SKM-1 treated with dmso at 0.1 percent for 144 hours (cell line): ENCODE measurements around the gene HCN2.
"Not testable (repeated sequence)": the region's sequence is repeated elsewhere in the genome, so short reads cannot be mapped to it uniquely, and the experiment has no call there.

Experiments
- DNase-seq: peaks from one replicate; lab custom pipeline; 2025; ENCODE audit not compliant: unreplicated experiment; lab: John Stamatoyannopoulos, UW

Gene HCN2

GRCh38 chr19:584240-585001, 5.3 kb upstream of the HCN2 start:
- DNase-seq: no peak

- not testable (repeated sequence) for DNase-seq
Measured at GRCh38 chr19:585146-585545, 4.5 kb upstream of the HCN2 start.

DNA sequence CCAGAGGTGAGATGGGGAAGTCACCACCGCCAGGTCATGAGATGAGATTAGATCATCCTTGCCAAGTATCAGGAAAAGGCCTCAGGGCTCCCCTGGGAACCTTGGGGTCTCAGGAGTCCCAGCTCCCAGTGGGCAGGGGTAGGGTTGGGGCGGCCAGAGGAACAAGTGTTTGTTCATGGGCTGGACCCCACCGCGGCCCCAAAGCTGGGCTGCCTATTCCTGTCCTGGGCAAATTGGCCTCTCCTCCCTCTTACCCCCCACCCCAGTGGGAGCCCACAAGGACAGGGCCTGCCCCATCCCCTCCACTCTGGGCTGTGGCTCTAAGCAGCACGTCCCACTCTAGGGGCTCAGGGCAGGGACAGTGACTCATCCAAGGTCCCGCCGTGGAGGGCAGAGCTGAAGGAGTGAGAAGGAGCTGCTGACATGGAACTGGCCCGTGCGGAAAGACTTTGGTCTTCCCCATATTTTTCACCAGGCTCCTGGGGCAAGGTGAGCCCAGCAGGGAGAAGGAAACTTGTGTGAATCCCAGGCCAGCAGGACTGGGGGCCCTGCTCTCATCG, 4.0 kb upstream of the HCN2 start:
- no peak for DNase-seq

- DNase-seq: peak; percentile 56
Measured at GRCh38 chr19:588093-588740, 1.5 kb upstream of the HCN2 start.

GRCh38 chr19:588741-589692, 664 bp upstream of the HCN2 start:
- DNase-seq: no peak

GRCh38 chr19:590396-590745, 690 bp downstream of the HCN2 start:
- DNase-seq: no peak

DNA sequence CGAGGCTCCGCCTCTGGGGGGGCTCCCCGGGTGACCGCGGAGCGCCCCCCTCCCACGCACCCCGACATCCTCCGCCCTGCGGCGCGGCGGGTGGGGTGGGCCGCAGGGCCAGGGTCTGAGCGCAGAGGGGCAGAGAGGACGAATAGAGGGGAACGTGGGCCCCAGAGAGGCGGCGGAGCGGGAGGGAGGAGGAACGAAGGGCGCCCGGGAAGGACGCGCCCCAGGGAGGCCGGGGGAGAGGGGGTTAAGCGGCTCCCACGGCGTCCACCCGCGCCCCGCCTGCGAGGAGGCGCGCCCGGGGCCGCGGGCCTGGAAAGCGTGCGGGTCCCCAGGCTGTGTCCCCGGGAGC, 1.0 kb downstream of the HCN2 start:
- no peak for DNase-seq

DNA sequence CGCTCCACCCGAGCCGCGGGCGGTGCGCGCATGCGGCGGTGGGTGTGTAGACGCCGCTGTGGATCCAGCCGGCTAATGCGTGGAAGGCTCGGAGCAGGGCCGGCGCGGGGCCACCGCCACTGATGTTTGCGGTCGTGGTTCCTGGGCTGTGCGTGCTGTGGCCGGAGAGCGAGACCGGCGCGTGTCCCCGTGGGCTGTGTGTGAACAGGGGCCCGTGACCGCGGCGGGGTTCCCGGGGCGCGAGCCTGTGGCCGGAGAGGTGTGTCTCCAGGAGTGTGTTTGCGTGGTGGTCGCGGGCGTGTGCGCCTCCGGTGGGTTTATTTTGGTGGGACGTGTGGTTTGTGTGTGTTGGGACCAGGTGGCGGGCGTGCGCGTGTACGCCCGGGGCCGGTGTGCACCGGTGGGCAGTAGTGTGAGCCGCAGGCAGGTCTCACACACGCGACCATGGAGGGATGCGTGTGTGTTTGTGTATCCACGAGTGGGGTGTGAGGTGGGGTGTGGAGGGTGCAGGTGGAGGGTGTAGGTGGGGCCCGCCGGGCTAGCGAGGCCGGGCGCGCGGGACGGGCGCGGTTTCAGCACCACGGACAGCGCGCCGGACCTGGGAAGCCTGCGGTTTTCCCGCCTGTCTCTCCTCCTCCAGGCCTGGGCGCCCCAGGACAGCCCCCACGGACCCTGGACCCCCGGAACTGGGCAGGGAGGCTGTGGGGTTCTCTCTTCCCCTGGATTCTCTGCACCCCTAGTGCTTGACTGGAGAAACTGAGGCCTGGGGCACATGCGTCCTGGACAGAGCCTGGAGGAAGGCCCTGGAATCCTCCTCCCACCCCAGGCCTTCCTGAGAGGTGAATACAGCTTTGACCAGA, 1.6 kb downstream of the HCN2 start:
- no peak for DNase-seq

DNA sequence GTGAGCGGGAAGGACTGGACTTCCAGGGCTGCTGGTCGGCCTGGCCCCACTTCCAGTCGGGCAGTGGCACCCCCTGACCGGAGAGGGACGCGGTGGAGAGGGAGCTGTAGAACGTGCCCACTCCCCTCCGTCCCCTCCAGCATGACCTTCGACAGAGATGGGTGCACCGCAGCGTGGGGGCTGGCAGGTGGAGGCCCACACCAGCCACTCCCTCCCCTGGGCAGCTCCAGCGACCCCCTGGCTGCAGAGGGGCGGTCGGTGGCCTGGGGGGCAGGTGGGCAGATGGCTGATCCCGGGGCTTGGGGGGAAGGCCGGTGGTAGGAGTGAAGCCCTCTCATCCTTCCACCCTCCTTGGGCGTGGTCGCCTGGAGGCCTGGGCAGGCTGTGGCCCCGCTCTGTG, 2.4 kb downstream of the HCN2 start:
- DNase-seq: no peak

DNA sequence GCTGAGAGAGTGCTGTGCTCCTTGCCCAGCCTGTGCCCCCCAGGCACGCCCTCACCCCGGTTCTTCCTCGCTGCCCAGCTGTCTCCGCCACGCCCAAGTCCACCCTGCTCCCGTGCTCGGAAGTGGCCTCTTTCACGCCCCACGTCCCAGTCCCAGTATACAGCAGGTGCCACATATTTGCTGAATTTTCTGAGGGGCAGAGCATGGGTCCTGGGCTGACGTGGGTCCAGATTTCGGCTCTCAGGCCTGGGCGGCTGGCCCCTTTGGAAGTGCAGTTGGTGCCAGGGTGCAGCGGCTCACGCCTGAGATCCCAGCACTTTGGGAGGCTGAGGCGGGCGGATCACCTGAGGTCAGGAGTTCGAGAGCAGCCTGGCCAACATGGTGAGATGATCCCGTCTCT, 3.4 kb downstream of the HCN2 start:
- no peak for DNase-seq

DNA sequence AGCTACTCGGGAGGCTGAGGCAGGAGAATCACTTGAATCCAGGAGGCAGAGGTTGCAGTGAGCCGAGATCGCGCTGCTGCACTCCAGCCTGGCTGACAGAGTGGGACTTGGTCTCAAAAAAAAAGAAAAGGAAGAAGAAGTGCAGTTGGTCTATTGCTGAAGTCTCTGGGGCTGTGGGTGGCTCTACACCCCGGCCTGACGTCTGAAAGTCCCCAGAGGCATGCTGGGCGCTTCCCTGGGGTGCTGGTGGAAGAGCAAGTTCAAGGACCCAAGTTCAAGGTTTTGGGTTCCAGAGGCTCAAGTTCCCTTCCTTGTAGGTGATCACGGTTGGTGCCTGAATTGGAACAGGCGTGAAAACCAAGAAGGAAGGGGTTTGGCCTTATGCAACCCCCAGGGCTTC, 3.8 kb downstream of the HCN2 start:
- DNase-seq: no peak

- no peak for DNase-seq
Measured at GRCh38 chr19:594265-594870, 4.7 kb downstream of the HCN2 start.

GRCh38 chr19:595326-596262, 5.9 kb downstream of the HCN2 start:
- DNase-seq: no peak

- no peak for DNase-seq
Measured at GRCh38 chr19:596263-596655, 6.6 kb downstream of the HCN2 start.

DNA sequence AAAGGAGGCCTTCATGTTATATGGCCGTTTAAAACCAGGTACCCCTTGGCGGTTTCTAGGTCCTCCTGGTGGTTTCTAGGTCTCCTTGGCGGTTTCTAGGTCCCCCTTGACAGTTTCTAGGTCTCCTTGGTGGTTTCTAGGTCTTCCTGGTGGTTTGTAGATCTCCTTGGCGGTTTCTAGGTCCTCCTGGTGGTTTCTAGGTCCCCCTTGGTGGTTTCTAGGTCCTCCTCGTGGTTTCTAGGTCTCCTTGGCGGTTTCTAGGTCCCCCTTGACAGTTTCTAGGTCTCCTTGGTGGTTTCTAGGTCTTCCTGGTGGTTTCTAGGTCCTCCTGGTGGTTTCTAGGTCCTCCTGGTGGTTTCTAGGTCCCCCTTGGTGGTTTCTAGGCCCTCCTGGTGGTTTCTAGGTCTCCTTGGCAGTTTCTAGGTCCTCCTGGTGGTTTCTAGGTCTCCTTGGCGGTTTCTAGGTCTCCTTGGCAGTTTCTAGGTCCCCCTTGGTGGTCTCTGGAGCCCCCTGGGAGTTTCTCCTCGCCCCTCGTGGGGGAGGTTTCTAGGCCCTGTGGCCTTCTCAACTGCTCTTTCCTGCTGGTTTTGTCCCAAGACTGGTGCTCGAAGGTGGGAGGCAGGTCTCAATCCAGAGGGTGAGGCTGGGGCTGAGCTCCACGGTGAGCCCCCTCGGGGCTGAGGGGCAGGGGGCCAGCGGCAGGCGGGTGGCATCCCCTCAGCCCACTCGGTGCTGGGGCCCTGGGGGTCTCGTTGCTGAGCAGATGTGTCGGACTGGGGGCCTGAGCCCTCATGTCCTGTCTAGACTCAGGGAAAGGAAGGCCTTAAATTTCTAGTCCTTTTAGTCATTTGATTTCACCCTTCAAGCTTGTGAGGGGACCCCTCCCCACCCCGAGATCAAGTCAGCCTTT, 8.0 kb downstream of the HCN2 start:
- no peak for DNase-seq

DNA sequence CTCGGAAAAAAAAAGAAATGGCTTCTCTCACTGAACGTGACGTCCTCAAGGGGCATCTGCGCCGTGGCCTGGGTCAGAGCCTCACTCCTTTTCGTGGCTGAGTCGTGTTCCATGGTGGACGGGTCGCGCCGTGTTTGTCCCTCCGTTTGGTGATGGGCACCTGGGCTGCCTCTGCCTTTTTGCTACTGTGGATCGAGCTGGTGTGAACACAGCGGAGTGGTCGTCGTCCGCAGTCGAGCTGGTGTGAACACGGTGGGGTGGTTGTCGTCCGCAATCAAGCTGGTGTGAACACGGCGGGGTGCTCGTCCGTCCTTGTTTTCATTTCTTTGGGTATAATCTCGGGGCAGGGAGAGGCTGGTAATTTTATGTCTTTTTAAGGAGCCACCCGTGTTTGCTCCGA, 11.6 kb downstream of the HCN2 start:
- no peak for DNase-seq

GRCh38 chr19:601790-602189, 12.1 kb downstream of the HCN2 start:
- no peak for DNase-seq
